ENCODE data around the gene LDLRAD2.

DNA sequence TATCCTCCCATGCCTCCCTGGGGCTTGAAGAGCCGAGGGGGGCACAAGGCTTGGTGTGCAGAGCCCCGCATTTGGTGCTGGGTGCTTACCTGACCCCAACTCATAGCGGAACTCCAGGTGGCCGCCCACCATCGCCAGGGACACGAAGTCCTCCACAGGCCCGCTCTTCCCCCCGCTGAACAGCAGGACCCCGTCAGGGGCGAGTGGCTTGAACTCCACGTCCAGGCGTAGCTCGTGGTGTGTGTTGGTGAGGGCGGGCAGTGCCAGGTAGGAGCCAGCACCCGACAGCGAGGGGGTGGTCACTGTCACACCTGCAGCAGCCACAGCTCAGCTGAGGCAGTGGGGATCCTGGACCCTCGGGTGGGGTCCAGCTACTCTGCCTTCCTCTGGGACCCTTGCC, 17.2 kb downstream of the LDLRAD2 start:
- TF ChIP-seq, protein P1, sequence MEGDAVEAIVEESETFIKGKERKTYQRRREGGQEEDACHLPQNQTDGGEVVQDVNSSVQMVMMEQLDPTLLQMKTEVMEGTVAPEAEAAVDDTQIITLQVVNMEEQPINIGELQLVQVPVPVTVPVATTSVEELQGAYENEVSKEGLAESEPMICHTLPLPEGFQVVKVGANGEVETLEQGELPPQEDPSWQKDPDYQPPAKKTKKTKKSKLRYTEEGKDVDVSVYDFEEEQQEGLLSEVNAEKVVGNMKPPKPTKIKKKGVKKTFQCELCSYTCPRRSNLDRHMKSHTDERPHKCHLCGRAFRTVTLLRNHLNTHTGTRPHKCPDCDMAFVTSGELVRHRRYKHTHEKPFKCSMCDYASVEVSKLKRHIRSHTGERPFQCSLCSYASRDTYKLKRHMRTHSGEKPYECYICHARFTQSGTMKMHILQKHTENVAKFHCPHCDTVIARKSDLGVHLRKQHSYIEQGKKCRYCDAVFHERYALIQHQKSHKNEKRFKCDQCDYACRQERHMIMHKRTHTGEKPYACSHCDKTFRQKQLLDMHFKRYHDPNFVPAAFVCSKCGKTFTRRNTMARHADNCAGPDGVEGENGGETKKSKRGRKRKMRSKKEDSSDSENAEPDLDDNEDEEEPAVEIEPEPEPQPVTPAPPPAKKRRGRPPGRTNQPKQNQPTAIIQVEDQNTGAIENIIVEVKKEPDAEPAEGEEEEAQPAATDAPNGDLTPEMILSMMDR (IDR thresholded peaks at IDR 0.05; ENCODE audit: insufficient read depth, low read length), result no peak
- TF ChIP-seq POLR2AphosphoS5 (IDR thresholded peaks at IDR 0.05; ENCODE audit: low read depth), result no peak
- TF ChIP-seq, protein P2, sequence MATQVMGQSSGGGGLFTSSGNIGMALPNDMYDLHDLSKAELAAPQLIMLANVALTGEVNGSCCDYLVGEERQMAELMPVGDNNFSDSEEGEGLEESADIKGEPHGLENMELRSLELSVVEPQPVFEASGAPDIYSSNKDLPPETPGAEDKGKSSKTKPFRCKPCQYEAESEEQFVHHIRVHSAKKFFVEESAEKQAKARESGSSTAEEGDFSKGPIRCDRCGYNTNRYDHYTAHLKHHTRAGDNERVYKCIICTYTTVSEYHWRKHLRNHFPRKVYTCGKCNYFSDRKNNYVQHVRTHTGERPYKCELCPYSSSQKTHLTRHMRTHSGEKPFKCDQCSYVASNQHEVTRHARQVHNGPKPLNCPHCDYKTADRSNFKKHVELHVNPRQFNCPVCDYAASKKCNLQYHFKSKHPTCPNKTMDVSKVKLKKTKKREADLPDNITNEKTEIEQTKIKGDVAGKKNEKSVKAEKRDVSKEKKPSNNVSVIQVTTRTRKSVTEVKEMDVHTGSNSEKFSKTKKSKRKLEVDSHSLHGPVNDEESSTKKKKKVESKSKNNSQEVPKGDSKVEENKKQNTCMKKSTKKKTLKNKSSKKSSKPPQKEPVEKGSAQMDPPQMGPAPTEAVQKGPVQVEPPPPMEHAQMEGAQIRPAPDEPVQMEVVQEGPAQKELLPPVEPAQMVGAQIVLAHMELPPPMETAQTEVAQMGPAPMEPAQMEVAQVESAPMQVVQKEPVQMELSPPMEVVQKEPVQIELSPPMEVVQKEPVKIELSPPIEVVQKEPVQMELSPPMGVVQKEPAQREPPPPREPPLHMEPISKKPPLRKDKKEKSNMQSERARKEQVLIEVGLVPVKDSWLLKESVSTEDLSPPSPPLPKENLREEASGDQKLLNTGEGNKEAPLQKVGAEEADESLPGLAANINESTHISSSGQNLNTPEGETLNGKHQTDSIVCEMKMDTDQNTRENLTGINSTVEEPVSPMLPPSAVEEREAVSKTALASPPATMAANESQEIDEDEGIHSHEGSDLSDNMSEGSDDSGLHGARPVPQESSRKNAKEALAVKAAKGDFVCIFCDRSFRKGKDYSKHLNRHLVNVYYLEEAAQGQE (IDR thresholded peaks at IDR 0.05; ENCODE audit: insufficient replicate concordance, low read depth), result no peak
